Hematopoietic multipotent progenitor cell treated with erythropoietin and hydrocortisone succinate and interleukin-3 and kit ligand, for 15 days (in vitro differentiated cells): ENCODE data around the gene GCGR.

Experiments used
- DNase-seq: peaks from one replicate; pipeline ENCODE4 v3.0.0-alpha.2; 2015; ENCODE audit warnings: low spot score

GCGR gene

DNA sequence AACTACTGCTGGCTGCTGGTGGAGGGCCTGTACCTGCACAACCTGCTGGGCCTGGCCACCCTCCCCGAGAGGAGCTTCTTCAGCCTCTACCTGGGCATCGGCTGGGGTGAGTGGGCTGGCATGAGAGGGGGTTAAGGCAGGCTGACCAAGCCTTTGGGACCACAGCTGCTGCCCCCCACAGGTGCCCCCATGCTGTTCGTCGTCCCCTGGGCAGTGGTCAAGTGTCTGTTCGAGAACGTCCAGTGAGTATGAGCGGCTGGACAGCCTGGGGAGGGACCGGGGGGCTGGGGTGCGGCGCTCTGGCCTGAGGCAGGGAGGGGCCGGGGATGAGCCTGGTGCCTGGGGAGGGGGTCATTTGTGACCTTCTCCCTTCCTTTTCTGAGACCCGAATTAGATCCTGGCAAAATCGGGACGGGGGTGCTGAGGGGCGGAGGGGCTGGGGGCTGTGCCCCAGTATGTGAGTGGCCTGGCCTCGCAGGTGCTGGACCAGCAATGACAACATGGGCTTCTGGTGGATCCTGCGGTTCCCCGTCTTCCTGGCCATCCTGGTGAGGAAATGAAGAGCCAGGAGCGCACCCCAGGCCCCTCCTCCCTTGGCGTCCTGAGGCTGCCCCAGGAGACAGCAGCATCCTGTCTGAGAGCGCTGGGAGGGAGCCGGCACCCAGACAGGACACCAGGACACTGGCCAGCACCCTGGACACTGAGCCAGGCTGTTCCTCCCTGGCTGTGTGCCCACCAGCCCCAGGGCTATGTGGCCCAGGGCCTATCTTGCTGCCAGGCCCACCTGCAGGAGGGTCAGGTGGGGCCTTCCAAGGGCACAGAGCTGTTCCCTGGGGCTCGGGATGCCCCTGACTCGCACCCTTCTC, 8.0 kb downstream of the GCGR start:
- DNase-seq: no peak

DNA sequence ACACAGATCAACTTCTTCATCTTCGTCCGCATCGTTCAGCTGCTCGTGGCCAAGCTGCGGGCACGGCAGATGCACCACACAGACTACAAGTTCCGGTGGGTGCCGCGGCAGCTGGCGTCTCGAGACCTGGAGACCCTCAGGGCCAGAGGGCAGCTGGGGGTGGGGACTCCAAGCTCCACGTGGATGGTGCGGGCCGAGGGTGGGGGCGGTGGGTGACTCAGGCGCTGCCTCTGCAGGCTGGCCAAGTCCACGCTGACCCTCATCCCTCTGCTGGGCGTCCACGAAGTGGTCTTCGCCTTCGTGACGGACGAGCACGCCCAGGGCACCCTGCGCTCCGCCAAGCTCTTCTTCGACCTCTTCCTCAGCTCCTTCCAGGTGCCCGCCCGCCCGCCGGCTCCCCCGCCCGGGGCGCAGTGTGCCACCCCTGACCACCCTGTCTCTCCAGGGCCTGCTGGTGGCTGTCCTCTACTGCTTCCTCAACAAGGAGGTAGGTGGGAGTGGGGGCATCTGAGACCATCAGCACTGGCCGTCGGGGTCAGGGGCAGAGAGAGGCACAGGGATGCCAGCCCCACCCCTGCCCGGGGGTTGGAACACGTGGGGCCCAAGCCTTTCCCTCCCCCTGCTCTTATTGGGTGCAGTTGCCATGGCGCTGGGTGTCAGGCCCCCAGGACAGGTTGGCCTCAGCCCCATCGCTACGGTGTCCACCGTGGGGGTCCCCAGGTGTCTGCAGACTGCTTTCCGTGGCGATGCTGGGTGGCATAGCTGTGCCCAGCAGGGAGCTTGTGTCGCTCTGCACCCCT, 8.8 kb downstream of the GCGR start:
- DNase-seq: no peak

DNA sequence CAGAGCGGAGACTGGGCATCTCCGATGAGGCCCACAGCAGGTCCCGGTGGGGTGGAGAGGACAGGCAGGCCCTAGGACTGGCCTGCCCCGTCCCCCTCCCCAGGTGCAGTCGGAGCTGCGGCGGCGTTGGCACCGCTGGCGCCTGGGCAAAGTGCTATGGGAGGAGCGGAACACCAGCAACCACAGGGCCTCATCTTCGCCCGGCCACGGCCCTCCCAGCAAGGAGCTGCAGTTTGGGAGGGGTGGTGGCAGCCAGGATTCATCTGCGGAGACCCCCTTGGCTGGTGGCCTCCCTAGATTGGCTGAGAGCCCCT, 9.4 kb downstream of the GCGR start:
- no peak for DNase-seq

DNA sequence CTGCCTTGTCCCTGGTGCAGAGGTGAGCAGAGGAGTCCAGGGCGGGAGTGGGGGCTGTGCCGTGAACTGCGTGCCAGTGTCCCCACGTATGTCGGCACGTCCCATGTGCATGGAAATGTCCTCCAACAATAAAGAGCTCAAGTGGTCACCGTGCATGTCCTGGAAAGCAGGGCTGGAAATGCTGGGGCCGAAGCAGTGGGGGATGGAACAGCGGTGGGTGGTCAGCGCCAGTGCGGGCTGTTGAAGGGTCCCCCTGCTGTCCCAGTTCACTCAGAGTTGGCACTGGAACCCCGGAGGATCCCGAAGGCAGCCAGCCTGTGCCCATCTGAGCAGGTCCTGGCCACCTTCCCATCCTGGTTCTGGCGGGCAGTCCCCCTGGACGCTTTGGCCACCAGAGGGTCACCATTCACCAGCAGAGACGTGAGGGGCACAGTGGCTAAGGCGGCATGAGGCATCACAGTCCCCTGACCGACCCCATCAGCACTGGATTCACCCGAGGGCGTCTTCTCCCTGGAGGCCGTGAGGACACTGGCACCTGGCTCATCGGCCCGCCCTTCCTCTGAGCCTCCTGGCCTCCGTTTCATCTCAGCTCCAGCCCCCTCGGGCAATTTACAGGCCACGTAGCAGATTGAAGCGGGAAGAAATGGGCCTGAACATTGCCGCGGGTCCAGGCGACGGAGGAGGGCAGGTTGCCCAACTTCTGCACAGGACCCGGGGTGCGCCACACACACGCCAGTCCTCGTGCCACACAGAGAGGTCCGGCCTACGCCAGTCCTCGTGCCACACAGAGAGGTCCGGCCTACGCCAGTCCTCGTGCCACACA, 10.1 kb downstream of the GCGR start:
- DNase-seq: no peak

DNA sequence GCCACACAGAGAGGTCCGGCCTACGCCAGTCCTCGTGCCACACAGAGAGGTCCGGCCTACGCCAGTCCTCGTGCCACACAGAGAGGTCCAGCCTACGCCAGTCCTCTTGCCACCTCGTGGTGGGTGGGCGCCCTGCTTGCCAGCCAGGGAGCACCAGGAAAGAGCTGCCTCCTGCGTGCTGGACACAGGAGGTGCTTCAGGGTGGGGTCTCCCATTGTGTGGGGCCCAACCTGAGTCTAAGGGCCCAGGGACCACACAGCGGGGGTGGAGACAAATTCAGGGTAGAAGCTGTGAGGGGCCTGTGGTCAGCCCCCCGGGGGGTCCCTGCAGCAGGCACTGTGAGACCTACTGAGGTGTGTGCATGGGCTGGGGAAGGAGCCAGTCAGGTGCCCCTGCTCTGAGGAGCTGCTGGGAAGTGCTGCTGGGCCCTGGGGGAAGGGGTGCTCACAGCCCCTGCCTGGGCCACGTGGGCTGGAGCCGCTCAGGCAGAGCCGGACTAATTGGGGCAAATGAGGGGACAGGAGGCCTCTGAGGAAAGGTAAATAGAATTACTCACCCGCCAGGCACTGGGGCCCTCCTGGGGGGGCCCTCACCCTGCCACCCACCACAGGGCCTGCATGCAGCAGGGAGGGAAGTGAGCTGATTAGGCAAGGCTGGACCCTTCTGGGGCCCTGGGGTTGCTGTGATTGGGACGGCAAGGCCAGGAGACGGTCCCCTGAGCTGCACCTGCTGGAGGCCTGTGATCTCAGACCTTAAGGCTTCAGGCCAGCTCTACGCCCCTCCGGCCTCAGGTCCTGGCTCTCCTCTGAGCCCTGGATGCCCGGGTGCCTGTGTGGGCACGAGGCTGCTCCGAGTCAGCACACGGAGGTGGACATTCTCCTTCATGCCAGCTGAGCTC, 11.0 kb downstream of the GCGR start:
- DNase-seq: no peak

DNA sequence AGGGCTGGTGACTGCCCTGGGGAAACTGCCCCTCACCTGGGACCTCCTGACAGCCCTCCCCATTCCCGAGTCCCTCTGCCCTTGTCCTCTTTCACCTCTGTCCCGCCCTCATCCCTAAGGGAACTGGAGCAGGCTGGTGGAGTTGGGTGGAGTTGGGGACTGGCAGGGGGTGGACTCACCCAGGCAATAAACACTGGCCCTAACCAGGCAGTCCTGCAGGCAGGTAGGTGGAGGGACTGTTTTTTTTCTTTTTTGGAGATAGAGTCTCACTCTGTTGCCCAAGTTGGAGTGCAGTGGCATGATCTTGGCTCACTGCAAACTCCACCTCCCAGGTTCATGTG, 11.7 kb downstream of the GCGR start:
- DNase-seq: no peak

DNA sequence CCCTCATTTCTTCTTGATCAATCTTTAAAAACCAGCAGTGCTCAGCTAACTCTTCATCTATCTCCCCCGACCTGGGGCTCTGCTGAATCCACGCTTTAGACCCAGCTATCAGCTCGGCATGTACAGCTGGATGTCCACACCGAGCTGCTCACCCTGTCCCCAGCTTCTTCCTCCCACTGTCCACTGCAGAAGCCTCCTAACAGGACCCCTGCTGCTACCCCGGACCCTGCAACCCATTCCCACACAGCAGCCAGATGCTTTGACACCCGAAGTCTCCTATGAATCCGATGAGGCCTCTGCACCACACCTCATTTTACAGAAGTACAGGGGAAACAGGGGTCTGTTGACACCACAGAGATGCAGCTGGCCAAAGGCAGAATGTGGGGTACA, 13.8 kb downstream of the GCGR start:
- DNase-seq: no peak

DNA sequence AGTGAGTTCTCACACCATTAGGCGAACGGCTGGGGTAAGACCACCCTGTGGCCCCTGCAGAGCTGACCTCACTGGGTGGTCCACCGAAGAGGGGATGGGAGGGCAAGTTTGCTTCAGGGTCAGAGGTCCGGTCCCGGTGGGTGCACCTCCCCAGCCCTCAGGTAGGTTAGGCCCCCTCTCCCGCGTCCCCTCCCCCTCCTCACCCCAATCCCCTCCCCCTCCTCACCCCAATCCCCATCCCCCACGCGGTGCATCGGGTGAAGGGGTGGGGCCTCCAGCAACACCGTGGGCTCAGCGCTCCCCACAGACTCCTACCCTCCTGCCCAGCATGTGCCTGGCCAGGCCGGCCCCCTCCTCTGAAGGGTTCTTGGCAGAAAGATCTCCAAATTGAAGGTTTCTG, 15.8 kb downstream of the GCGR start:
- DNase-seq: no peak

DNA sequence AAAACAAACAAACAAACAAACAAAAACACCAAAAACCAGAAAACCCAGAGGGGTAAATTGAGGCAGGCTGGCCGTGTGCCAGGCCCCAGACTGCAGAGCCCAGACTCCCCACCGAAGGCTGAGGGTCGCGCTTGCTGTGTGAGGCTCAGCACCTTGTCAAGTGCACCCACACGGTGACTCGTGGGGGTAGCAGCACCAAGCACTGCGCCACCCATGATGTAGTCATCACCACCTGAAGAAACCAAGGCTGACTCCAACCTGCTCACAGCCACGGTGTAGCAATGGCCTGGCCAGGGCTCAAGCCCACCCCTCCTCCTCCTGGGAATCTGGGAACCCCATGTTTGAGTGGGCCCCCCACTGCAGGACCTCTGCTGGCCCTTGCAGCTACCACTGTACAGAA, 17.2 kb downstream of the GCGR start:
- no peak for DNase-seq

DNA sequence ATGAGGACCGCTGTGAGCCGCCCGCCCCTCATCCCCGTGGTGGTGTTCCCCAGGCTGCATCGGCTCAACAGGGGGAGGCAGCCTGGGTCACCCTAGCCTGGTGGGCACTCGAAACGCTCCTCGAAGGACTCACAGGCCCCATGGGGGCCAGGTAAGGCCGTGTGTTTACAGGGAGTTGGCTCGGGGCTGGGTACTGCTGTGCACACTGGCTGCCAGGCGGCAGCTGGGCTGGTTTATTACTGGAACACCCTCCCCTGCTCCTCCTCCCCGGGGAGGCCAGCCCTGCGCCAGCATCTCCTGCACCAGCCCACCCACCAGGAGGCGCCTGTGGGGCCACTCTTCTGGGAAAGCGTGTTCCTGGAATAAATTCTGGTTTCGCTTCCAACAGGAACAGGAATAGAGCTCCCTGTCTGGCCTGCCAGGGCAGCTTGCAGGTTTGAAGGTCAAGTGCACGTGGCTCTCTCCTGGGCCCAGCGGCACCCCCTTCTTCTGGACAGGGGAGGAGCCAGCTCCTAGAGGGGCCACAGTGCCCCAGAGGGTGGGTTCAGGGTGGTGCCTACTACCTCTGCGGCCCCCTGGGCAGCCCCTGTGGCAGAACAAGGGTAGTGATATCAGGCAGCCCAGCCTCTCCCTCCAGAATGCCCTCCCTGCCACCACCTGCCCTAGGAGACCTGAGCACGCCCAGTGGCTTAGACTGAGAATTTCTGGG, 17.8 kb downstream of the GCGR start:
- DNase-seq: peak; percentile 77

DNA sequence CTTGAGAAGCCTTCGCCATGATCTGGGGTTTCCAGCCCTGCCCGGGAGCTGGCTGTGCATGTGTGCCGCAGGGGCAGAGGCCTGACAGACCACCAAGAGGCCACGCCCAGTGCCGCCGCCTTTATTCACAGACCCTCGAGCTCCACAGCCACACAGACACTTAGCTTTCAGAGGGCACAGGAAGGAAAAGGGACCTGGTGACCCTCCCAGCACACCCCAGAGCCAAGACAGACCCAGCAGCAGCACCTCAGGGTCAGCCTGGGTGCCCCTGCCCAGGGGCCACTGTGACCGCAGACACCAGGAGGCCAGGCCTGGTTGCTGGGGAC, 18.3 kb downstream of the GCGR start:
- no peak for DNase-seq

DNA sequence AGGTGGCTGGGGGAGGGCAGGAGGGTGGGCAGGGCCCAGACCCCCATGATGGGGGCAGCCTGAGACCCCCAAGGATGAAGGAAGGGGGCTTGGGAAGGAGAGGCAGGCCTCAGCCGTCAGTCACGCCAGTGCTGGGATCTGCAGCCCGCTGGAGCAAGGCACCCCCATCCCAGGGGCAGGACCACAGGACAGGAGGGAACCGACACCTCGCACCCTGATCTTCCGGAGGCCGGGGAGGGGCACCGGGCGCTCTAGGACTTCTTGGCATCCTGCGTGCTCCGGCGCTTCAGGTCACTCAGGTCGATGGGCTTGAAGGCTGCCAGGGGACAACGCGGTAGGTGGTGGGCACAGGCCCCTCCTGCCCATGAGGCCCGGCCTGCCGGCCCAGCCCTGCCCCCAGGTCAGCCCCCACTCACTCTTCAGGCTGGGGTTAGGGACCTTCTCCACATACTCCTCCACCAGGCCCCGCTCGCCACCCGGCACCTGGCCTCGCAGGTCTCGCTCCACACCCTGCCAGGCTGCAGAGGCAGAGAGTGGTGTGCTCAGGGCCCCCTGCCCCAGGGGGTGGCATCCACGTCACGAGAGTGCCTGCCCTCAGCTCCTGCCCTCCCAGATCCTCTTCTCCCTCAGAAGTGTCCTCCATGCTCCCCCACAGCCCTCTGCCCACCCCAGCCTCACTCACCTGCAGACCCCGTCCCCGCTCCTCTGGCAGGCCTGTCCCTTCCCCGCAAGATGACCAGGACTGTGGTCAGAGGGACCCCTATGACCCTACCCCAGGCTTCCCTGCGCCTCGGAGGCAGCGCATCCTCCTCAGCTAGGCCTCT, 19.3 kb downstream of the GCGR start:
- no peak for DNase-seq

DNA sequence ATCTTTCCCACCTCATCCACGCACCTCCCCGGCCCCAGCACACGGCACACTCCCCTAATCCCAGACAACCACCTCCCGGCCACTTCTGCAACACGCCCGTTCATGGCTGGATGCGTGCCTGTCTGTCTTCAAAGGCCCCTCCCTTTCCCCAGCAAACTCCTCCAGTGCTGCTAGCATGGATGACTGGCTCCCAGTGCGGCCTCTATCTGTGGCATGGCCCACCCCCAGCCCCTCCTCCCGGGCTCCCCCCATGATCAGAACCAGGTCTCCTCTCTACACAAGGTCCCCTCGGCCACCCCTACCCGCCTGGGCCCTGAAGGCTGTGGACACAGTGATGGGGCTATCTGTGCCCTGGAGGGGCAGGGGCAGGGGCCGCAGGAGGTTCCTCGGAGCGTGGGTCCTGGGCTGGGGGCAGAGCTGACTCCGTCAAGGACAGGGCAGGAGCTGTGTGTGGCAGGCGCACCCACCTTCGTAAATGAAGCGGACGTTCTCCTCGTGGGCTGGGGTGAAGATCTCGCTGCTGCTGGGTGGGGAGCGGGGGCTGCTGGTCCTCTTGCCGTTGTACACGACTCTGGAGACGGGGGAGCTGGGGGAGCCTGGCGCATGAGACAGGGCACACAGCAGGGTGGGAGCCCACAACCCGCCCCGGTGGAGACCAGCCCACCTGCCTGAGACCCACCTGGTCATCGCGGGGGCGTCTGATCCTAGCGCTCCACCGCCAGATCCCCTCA, 20.0 kb downstream of the GCGR start:
- no peak for DNase-seq

DNA sequence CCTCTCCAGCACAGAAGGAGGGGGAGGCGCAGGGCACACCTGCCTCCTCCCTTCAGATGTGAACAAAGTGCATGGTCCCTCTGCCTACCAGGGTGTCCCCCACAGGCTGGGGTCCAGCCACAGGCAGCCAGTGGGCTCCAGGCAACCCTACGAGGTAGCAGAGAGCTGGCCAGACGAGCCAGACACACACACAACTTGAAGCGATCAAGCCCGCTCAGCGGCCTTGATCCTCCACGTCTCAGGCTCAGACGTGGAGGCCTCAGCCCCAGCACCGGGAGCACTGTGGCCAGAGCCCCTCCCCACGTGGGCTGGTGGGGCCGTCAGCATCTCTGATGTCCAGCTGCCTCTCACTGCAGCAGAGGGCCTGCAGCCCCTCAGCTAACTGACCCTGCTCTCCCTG, 20.6 kb downstream of the GCGR start:
- no peak for DNase-seq

DNA sequence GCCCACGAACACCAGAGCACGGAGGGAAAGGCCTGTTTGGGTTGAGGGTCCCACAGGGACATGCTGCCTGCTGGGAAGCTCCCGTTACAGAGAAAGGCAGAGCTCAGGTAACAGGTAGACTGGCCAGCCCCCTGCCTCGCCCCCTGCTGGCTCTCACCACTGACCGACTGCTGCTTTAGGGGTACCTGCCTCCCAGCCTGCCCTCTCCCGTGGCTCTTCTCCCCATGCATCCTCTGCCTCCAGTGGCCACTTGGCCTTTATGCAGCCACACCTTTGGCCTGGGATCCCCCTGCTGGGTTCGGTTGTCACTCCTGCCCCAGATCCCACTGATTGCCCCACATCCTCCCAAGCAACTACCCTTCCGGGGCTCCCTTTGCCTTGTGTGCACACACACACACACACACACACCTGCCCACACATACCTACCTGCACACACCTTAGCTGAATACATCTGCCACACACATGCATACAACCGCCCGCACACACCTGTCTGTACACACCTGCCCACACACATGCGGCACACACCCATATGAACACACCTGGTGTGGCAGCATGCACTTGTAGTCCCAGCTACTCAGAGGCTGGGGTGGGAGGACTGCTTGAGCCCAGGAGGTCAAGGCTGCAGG, 22.0 kb downstream of the GCGR start:
- DNase-seq: no peak

DNA sequence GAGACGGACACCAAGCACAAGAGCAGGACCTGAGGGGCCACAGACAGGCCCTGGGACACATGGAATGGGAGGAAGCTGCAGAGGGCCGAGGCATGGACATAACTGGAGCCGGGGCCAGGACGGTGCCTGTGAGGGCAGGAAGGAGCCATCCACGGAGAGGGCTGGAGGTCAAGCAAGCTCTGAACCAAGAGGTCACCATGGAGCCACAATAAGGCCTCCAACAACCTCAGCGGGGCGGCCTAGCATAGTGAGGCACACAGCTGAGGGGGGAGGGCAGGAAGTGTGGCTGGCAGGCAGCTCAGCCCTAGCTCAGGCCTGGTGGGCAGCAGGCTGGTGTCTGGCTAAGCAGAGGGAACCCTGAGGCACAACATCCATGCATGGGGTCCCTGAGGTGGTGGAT, 24.7 kb downstream of the GCGR start:
- DNase-seq: no peak

DNA sequence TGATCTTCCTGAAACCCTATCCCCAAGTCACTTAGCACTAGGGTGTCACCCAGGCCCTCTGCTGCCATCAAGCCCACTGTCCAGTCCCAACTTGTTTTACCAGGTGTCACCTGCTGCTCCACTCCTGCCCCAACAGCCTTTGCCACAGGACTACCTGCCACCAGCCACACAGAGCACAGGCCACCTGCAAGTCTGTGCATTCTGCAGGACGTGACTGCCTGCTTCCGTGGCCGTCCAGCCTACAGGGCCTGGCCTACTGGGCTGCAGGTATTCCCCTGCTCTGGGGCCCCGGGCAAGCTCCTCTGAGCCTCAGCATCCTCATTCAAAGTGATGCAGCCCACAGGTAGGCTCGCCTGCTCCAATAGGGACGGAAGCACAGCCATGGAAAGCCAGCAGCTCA, 25.9 kb downstream of the GCGR start:
- DNase-seq: no peak

DNA sequence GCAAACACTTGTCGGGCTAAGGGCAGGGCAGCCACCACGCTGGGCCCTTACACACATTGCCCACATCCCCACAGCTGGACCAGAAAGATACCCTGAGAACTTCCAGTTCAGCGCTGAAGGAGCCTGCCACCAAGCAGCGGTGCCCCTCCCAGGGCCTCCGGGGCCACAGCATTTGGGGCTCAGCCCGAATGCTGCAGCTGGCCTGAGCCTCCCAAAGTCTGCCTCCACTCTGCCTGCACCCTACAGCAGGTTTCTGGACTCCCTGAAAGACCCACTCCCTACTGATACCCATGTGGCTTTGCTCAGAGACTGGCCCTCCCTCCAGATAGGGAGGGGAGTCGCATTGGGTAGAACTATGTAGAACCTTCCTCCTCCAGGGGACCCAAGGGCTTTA, 27.6 kb downstream of the GCGR start:
- peak; percentile 53 for DNase-seq

DNA sequence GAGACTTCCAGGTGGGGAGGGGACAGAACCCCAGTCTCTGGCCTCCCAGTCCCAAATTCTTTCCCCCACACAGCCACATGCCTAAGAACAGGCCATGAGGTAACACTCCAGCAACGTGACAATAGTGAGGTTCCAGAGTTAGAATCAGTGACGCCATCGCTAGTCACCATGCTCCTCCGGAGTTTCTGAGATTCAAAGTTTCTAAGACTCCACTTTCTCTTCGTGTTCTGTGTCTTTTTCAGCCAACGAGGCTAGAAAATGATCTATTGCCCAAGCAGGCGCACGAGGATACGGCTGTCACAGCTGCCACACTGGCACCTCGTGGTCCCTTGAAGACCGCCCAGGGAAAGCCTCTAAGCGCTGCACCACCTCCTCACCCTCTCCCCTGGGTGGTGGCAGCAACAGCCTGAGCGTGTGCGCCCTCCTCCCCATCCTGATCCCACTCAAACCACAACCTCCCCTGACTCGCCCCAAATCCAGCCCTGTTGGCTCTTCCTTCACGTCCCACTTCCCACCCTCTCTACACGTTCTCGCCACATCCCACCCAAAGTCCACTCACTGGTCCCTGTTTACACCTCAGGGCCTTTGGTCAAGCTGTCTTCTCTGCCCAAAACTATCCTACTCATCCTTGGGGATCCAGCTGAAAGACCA, 28.1 kb downstream of the GCGR start:
- DNase-seq: peak; percentile 30
